Measurements from ENCODE around the gene CGB7. TPM values are rescaled to one million over a fixed set of nuclear protein-coding genes. Genes with fewer than 3 reads are reported as not detected.

CGB7 gene
- total and polyA plus RNA-seq, 9 of the 15 experiments (the other 6 are each of a cell fraction or from before 2014, with no cell fraction given), result not detected

- TF ChIP-seq PREB (CRISPR knock-in tag; IDR thresholded peaks at IDR 0.05) (no peak), STAT6 (CRISPR knock-in tag; IDR thresholded peaks at IDR 0.05) (no peak), ETS2 (tag; IDR thresholded peaks at IDR 0.05; ENCODE audit: borderline replicate concordance, poor library complexity, severe bottlenecking) (no peak), ZNF217 (CRISPR knock-in tag; IDR thresholded peaks at IDR 0.05) (no peak), KDM1A (IDR thresholded peaks at IDR 0.05) (no peak), STAG1 (CRISPR knock-in tag; IDR thresholded peaks at IDR 0.05; ENCODE audit: borderline replicate concordance) (no peak), BRF1 (IDR thresholded peaks at IDR 0.05; ENCODE audit: borderline replicate concordance, extremely low read depth, insufficient read length) (no peak), ARID3B (CRISPR knock-in tag; IDR thresholded peaks at IDR 0.05; ENCODE audit: borderline replicate concordance) (no peak), EWSR1 (IDR thresholded peaks at IDR 0.05; ENCODE audit: borderline replicate concordance, low read depth, partially characterized antibody) (no peak), E4F1 (CRISPR knock-in tag; IDR thresholded peaks at IDR 0.05; ENCODE audit: borderline replicate concordance) (no peak), ZNF253 (CRISPR knock-in tag; conservative IDR thresholded peaks at IDR 0.05) (no peak), RBM17 (IDR thresholded peaks at IDR 0.05; ENCODE audit: borderline replicate concordance, low read depth, low read length) (no peak), CTCF (IDR thresholded peaks at IDR 0.05 in 2 of 3, conservative IDR thresholded peaks at IDR 0.05 in 1 of 3; ENCODE audit: insufficient read depth in 2 of 3, low read depth in 1 of 3, low read length in 3 of 3) (peak; percentile 51 to 72 (median 58); a peak in 5 of 6 replicates), ZBTB1 (CRISPR knock-in tag; IDR thresholded peaks at IDR 0.05; ENCODE audit: borderline replicate concordance, low read depth) (no peak), MED1 (CRISPR knock-in tag; IDR thresholded peaks at IDR 0.05; ENCODE audit: borderline replicate concordance) (0 out of 2 replicates have a peak, but pooled peaks have one; percentile 25), RUNX1 (IDR thresholded peaks at IDR 0.05; ENCODE audit: low read depth) (no peak)
Observed at GRCh38 chr19:49017666-49018351, 39.7 kb downstream of the CGB7 start (continued).
